Thoracic aorta (tissue), 2 donors: ENCODE results near the gene CISD1. TPM values are rescaled to one million over a fixed set of nuclear protein-coding genes. Genes with fewer than 3 reads are reported as not detected.
"Not testable (repeated sequence)": the region's sequence is repeated elsewhere in the genome, so short reads cannot be mapped to it uniquely, and the experiment has no call there.

Source experiments
- ATAC-seq: fragments of 150-250 bp; one replicate; pipeline ENCODE4 v1.8.0; 2017; ENCODE audit warnings: low read depth; ENCODE audit not compliant: insufficient number of reproducible peaks, low FRiP score
- DNase-seq: peaks from one replicate; pipeline ENCODE4 v3.0.0-alpha.2; 2020; ENCODE audit warnings: low spot score
- H3K27ac ChIP-seq, 2 donors: fragments of 200-600 bp; sonication (generic); 1 replicate in 1 of 2; 2 replicates in 1 of 2; pipeline ENCODE4 v1.5.1; 2016; ENCODE audit warnings: mild to moderate bottlenecking in 2 of 2, moderate library complexity in 2 of 2
- H3K27me3 ChIP-seq: fragments of 200-600 bp; sonication (generic); replicated peaks from 2 replicates; pipeline ENCODE4 v1.6.0; 2016; ENCODE audit warnings: mild to moderate bottlenecking; ENCODE audit not compliant: insufficient read depth
- H3K36me3 ChIP-seq: fragments of 200-600 bp; sonication (generic); one replicate; pipeline ENCODE4 v1.5.1; 2016
- H3K4me1 ChIP-seq, 2 donors: fragments of 200-600 bp; sonication (generic); 1 replicate in 1 of 2; 2 replicates in 1 of 2; pipeline versions ENCODE4 v1.5.1 to v1.6.0; 2016; ENCODE audit warnings: low read depth in 2 of 2, mild to moderate bottlenecking in 1 of 2; ENCODE audit not compliant: control insufficient read depth in 1 of 2
- H3K4me3 ChIP-seq: fragments of 200-600 bp; sonication (generic); 2 replicates; pipeline ENCODE4 v1.5.1; 2016; ENCODE audit warnings: mild to moderate bottlenecking
- H3K9me3 ChIP-seq: fragments of 200-600 bp; sonication (generic); 2 replicates; pipeline ENCODE4 v1.5.1; 2016
- total RNA-seq, 2 donors: library from RNA; depleted of rRNA; stranded (reverse); fragments of >200 nt; gene quantifications; one replicate each; pipeline versions ENCODE4 v1.1.0 to v1.2.3, GENCODE V29; 2016
- TF ChIP-seq, protein P1 (sequence below): fragments of 200-600 bp; sonication (generic); IDR thresholded peaks from one replicate; pipeline ENCODE4 v1.5.1; 2019; ENCODE audit warnings: antibody characterized with exemption

Gene CISD1
- total RNA-seq, result 1 to 10 TPM; 6.8 to 7.5 TPM

DNA sequence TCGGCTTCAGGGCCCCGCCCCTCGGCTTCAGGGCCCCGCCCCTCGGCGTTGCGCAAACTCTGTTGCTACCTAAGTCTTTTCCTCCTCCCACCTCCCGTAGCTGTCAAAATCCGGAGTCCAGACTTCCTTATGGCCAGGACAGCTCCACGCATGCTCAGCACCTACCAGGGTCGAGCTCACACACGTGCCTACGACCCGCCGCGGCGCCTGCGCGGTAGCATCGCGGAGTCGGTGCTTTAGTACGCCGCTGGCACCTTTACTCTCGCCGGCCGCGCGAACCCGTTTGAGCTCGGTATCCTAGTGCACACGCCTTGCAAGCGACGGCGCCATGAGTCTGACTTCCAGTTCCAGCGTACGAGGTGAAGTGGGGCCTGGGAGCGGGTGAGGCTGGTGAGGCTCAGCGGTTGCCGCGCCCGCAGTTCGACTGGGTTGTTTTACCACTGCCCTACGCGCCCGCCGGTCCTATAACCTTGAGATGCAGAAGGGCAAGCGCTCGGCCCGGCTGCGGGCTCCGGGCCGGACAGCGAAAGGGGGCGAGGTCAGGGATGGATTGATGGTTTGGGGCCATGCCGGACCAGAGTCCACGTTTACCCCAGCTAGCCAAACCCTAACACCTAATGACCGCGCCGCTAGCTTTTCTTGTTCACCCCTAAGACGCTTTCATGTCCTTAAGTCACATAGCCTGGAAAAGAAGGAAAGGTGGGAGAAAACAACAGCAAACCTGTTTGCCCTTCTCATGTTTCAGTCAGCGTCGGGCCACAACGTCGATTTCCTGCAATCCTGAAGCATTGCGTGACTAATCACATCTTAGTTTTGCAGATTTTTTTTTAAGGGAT lies at the start of gene CISD1:
Gene CISD1 (plus strand): TSS at position 217 of the 836 bp plus-strand sequence. CDS start 112 bp downstream, at position 329.
- ATAC-seq, result peak; percentile 88
- peak within 1 kb of the TSS; percentile 88 for H3K4me3 ChIP-seq
- H3K27me3 ChIP-seq, result no peaks in the 10 kb centered on the region
- DNase-seq, result peak; percentile 91
- H3K36me3 ChIP-seq, result no peaks in the 10 kb centered on the region
- peaks cover 12 to 22% of the 10 kb centered on the region in 2 donors for H3K4me1 ChIP-seq
- peak within 1 kb of the TSS; percentile 92 for H3K27ac ChIP-seq
- H3K9me3 ChIP-seq, result no peaks in the 10 kb centered on the region
- TF ChIP-seq, protein P1, sequence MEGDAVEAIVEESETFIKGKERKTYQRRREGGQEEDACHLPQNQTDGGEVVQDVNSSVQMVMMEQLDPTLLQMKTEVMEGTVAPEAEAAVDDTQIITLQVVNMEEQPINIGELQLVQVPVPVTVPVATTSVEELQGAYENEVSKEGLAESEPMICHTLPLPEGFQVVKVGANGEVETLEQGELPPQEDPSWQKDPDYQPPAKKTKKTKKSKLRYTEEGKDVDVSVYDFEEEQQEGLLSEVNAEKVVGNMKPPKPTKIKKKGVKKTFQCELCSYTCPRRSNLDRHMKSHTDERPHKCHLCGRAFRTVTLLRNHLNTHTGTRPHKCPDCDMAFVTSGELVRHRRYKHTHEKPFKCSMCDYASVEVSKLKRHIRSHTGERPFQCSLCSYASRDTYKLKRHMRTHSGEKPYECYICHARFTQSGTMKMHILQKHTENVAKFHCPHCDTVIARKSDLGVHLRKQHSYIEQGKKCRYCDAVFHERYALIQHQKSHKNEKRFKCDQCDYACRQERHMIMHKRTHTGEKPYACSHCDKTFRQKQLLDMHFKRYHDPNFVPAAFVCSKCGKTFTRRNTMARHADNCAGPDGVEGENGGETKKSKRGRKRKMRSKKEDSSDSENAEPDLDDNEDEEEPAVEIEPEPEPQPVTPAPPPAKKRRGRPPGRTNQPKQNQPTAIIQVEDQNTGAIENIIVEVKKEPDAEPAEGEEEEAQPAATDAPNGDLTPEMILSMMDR, result no peak

DNA sequence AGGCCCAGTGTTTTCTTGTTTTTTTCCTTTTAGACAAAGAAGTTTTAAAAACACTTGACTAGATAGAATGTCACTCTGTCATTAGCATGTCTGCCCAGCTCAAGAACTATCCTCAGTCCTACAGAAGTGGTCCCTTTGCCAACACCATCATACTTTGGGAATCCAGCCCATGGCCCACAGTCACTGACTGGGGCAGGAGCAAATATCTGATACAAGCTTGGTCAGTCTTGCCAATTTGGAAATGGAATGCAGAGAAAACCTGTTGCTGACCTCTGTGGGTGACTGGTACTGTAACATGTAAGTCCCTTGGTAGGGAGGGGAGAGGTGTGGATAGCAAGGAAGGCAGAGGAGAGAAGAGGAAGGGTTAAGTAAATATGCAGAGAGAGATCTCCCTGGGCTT lies 49.1 kb upstream of the CISD1 start:
- ATAC-seq (no peak), DNase-seq (no peak)
- no peaks in the 10 kb centered on the region for H3K27me3 ChIP-seq
- no peaks in the 10 kb centered on the region for H3K4me1 ChIP-seq
- no peaks in the 10 kb centered on the region for H3K36me3 ChIP-seq
- H3K27ac ChIP-seq, result no peak overlapping the region
- H3K9me3 ChIP-seq, result no peaks in the 10 kb centered on the region
- TF ChIP-seq, protein P1, result no peak
- H3K4me3 ChIP-seq, result no peak overlapping the region

DNA sequence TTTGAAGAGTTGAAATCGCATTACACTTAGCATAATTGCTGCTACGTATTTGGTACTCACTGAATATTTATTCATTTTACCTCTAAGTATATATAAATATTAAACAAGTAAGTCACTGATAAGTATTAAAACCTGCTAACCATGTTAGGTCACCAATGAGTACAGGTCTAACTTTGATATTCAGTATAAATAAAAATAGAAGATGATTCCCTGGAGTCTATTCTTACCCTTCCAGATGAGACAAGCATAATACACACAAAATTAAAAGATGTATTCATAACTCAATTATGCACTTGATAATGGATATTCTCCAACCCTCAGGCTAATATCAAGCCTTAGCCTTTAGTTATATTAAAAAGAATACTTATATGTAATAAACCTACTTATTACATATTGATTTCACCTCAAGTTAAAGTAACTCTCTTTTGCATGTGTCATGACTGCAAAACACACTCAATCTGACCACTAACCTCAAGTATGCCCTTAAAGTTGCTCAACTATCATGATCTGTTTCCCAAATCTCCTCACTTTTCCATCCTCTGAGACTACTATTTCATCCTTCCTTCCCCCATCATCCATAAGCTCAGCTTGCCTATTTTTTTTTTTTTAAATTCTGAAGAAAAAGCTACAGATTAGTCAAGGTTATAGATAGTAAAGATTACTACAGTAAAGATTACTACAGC lies 48.1 kb upstream of the CISD1 start:
- Histone ChIP-seq H3K4me1 (no peaks in the 10 kb centered on the region), H3K4me3 (no peak overlapping the region), H3K27me3 (no peaks in the 10 kb centered on the region), H3K27ac (no peak overlapping the region), H3K36me3 (no peaks in the 10 kb centered on the region), H3K9me3 (no peaks in the 10 kb centered on the region)
- TF ChIP-seq, protein P1, result no peak
- DNase-seq (no peak), ATAC-seq (no peak)

GRCh38 chr10:58225654-58226053 lies 43.3 kb upstream of the CISD1 start:
- no peak for ATAC-seq
- TF ChIP-seq, protein P1, result no peak
- H3K27me3 ChIP-seq, result no peaks in the 10 kb centered on the region

GRCh38 chr10:58229856-58230255 lies 39.1 kb upstream of the CISD1 start:
- H3K36me3 ChIP-seq, ATAC-seq, H3K27me3 ChIP-seq, H3K4me3 ChIP-seq, H3K4me1 ChIP-seq, DNase-seq, H3K27ac ChIP-seq, H3K9me3 ChIP-seq: not testable (repeated sequence)

More at GRCh38 chr10:58225654-58226053, 43.3 kb upstream of the CISD1 start:
- H3K4me3 ChIP-seq, result no peak overlapping the region
- DNase-seq, result no peak
- H3K36me3 ChIP-seq, result no peaks in the 10 kb centered on the region
- no peak overlapping the region for H3K27ac ChIP-seq
- H3K9me3 ChIP-seq, result no peaks in the 10 kb centered on the region
- H3K4me1 ChIP-seq, result no peaks in the 10 kb centered on the region
